Mammary epithelial cell (primary cell): ENCODE data around the gene MAP4K3.

ENCODE experiments used
- EZH2 ChIP-seq: IDR thresholded peaks from 2 replicates; pipeline ENCODE4 v1.6.1; 2012; ENCODE audit warnings: low read length, inconsistent platforms, borderline replicate concordance
- TF ChIP-seq, protein P1 (sequence below), 2 donors: IDR thresholded peaks in 1 of 2; conservative IDR thresholded peaks in 1 of 2; 2 replicates each; pipeline ENCODE4 v1.5.1; 2011 to 2012; ENCODE audit warnings: inconsistent platforms in 2 of 2, low read length in 2 of 2, mild to moderate bottlenecking in 2 of 2, control low read depth in 1 of 2, low read depth in 1 of 2; ENCODE audit not compliant: insufficient read depth in 1 of 2; ENCODE audit errors: extremely low read depth in 1 of 2

GRCh38 chr2:39275016-39275415 is 162.1 kb downstream of the MAP4K3 start:
- TF ChIP-seq, protein P1, sequence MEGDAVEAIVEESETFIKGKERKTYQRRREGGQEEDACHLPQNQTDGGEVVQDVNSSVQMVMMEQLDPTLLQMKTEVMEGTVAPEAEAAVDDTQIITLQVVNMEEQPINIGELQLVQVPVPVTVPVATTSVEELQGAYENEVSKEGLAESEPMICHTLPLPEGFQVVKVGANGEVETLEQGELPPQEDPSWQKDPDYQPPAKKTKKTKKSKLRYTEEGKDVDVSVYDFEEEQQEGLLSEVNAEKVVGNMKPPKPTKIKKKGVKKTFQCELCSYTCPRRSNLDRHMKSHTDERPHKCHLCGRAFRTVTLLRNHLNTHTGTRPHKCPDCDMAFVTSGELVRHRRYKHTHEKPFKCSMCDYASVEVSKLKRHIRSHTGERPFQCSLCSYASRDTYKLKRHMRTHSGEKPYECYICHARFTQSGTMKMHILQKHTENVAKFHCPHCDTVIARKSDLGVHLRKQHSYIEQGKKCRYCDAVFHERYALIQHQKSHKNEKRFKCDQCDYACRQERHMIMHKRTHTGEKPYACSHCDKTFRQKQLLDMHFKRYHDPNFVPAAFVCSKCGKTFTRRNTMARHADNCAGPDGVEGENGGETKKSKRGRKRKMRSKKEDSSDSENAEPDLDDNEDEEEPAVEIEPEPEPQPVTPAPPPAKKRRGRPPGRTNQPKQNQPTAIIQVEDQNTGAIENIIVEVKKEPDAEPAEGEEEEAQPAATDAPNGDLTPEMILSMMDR (conservative IDR thresholded peaks at IDR 0.05 in 1 of 2, IDR thresholded peaks at IDR 0.05 in 1 of 2; ENCODE audit: extremely low read depth in 1 of 2, insufficient read depth in 1 of 2, low read depth in 1 of 2, low read length in 2 of 2), result no peak
- TF ChIP-seq EZH2, result no peak
